Pancreas (tissue), 10 donors: ENCODE results near the gene LDAH. TPM values are rescaled to one million over a fixed set of nuclear protein-coding genes. Genes with fewer than 3 reads are reported as not detected.

ENCODE experiments used
- ATAC-seq, 4 donors: fragments of 200-7000 bp; cut with Tn5 transposase; one replicate each; pipeline versions ENCODE4 v1.8.0 to v1.9.1; 2020; ENCODE audit warnings: mild to moderate bottlenecking in 4 of 4, moderate library complexity in 4 of 4
- DNase-seq, 6 donors: peaks; one replicate each; pipeline ENCODE4 v3.0.0-alpha.2; 2020
- FAIRE-seq: peaks from 2 replicates; lab custom pipeline; 2012; peaks lifted over from hg19 to GRCh38; lab: Jason Lieb, UNC
- H3K27ac ChIP-seq, 4 donors: fragments of 200-600 bp; sonication (generic); 1 replicate in 3 of 4; 2 replicates in 1 of 4; pipeline versions ENCODE4 v1.5.0 to v1.8.0; 2020
- H3K27me3 ChIP-seq, 4 donors: fragments of 200-600 bp; one replicate each; pipeline ENCODE4 v1.8.0; 2021
- H3K36me3 ChIP-seq, 3 donors: fragments of 200-600 bp; sonication (generic) in 1 of 3; one replicate each; pipeline versions ENCODE4 v1.5.0 to v1.8.0; 2020 to 2021
- H3K4me1 ChIP-seq, 3 donors: fragments of 200-600 bp; one replicate each; pipeline ENCODE4 v1.8.0; 2021
- H3K4me3 ChIP-seq, 4 donors: fragments of 200-600 bp; sonication (generic) in 2 of 4; one replicate each; pipeline versions ENCODE4 v1.5.0 to v1.8.0; 2020 to 2021
- H3K9me3 ChIP-seq, 4 donors: fragments of 200-600 bp; one replicate each; pipeline ENCODE4 v1.8.0; 2021
- CTCF ChIP-seq, 4 donors: fragments of 200-600 bp; sonication (generic) in 3 of 4; IDR thresholded peaks; one replicate each; pipeline versions ENCODE4 v1.5.0 to v1.8.0; 2021; ENCODE audit warnings: antibody characterized with exemption in 4 of 4
- WGBS, 2 donors: extraction: QIAGEN DNeasy Blood & Tissue Kit; methylation state at CpG; one replicate each; pipeline ENCODE4 v1.1.7; 2013; 5-methylcytosine and 5-hydroxymethylcytosine counted together
- intact Hi-C, 3 donors: fragments of 100-400 bp; cut with DNase I; formaldehyde crosslinking; loops; one replicate each; pipeline versions ENCODE4 v1.11.1 to v1.14.2; 2022
- polyA plus RNA-seq, 2 donors: library from polyadenylated mRNA; stranded (reverse); fragments of 200-250 nt; gene quantifications; one replicate each; pipeline ENCODE4 v1.2.3, GENCODE V29; 2013
- total RNA-seq, 6 donors: library from RNA; stranded (reverse); fragmentation: NEBNext Ultra II Directional in 4 of 6; extraction: Animal tissue kit (Norgen Biotek cat#: 25700) in 4 of 6; gene quantifications; one replicate each; pipeline versions ENCODE4 v1.2.1 to v1.2.4, GENCODE V29; 2021 to 2023
- donor health status: healthy with polysubstance abuse.
- donor health status: DM: no; HTN: no; CAD: no; lungs with moderate emphysema.
- donor health status: DM: no; HTN: no; CAD: no.
- donor health status: control.
- donor health status: control.
- donor health status: Bipolar disorder and iron deficiency.
- donor health status: DM: yes; HTN: yes; CAD: no.
- donor health status: DM: no; HTN: no; CAD: no.
- donor health status: DM: no; HTN: no; CAD: no.
- donor health status: DM: yes; HTN: yes; CAD: no.

LDAH gene
- total and polyA plus RNA-seq, 8 donors: 2.5 to 9.1 (median 5.4) TPM

GRCh38 chr2:20691076-20691734 lies 131.7 kb downstream of the LDAH start:
- intact Hi-C loops: no loop called here
- DNase-seq (no peak), FAIRE-seq (no peak), ATAC-seq (no peak)
- H3K9me3 ChIP-seq: no peaks in the 10 kb centered on the region
- H3K4me1 ChIP-seq: no peaks in the 10 kb centered on the region
- H3K4me3 ChIP-seq: no peak overlapping the region
- WGBS, 2 donors: 88 to 93% methylated on average over 6 of the region's 6 CpGs
- no peaks in the 10 kb centered on the region for H3K27me3 ChIP-seq
- no peak for TF ChIP-seq CTCF (IDR thresholded peaks at IDR 0.05)
- peaks cover 0 to 5% (median 0%) of the 10 kb centered on the region in 3 donors for H3K36me3 ChIP-seq
- no peak overlapping the region for H3K27ac ChIP-seq

DNA sequence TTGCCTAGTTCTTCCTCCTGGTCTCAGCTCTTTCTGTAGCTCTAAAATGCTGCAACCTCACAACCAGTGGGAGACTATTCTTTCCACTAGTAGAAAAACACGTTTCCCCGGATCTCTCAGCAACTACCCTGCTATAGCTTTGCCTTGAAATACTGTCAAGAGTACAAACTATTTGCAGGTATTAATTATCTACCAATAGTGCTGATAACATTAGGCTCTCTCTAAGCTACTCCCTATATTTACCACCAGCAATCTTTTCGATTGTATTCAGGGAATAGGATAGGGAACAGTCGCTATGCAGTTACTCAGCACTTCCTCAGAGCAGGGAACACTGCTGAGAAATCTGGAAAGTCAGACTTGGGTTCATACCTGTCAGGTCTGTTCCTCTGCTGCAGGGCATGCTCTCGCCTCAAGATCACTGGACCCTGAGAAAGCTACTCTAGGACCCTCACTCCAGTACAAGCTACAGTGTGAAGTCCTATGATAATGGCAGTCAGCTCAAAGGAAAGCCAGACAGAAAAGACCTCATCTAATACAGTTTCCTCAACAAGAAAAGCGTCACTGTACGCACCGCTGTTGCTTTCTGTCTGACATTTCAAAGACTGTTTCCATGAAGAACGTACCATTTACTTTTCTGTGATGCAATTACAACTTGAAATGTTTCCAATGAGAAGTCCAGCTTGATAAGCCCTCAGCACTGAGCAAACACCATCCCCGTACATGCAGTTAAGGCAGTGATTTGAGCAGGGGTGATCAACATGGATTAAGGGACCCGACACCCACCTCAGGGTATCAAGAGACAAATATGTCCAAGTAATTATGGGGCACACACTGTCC lies 133.3 kb downstream of the LDAH start:
- intact Hi-C loops: no loop called here
- peak in 3 of 4 donors; percentile 64 to 73 (median 70) for ATAC-seq

DNA sequence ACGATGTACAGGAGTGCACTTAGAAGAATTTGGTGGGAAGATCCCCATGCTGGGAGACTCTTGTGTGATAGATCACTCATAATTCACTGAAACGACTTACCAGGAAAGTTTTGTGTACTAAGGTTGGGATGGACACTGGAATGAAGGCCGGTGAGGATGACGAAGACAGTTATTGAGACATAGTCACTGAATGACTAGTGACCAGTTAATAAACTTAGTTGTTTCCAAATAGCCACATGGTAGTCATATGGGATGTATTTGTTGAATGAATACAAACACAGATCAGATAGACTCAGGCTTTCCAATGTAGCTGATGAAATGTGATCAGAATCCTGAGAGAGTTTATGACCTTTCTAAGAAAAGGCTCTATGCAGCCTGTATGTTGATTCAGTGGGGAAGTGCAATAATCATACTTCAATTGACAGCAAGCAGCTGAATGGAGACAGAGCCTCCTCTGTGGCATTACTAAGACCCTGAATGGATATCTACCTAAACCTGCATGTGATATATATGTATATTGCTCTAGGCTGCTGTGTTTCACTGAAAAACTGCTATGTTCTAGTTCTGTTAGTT lies 135.6 kb downstream of the LDAH start:
- FAIRE-seq (no peak), DNase-seq (no peak), ATAC-seq (no peak)
- no peaks in the 10 kb centered on the region for H3K27me3 ChIP-seq
- intact Hi-C loops: no loop called here
- no peaks in the 10 kb centered on the region for H3K4me1 ChIP-seq
- H3K9me3 ChIP-seq: no peaks in the 10 kb centered on the region
- no peak overlapping the region for H3K27ac ChIP-seq
- H3K36me3 ChIP-seq: peaks cover 0 to 5% (median 0%) of the 10 kb centered on the region in 3 donors
- 91 to 95% methylated on average over 4 of the region's 4 CpGs for WGBS, 2 donors
- TF ChIP-seq CTCF (IDR thresholded peaks at IDR 0.05): no peak
- no peak overlapping the region for H3K4me3 ChIP-seq

More for the DNA sequence above, 133.3 kb downstream of the LDAH start:
- H3K36me3 ChIP-seq: peaks cover 0 to 5% (median 0%) of the 10 kb centered on the region in 3 donors
- no peak overlapping the region for H3K4me3 ChIP-seq
- H3K9me3 ChIP-seq: no peaks in the 10 kb centered on the region
- H3K27ac ChIP-seq: peak overlapping the region in 1 of 4 donors; percentile 3
- DNase-seq (no peak), FAIRE-seq (no peak)
- 43 to 47% methylated on average over 11 of the region's 11 CpGs for WGBS, 2 donors
- TF ChIP-seq CTCF (IDR thresholded peaks at IDR 0.05): no peak
- no peaks in the 10 kb centered on the region for H3K27me3 ChIP-seq
- H3K4me1 ChIP-seq: no peaks in the 10 kb centered on the region

DNA sequence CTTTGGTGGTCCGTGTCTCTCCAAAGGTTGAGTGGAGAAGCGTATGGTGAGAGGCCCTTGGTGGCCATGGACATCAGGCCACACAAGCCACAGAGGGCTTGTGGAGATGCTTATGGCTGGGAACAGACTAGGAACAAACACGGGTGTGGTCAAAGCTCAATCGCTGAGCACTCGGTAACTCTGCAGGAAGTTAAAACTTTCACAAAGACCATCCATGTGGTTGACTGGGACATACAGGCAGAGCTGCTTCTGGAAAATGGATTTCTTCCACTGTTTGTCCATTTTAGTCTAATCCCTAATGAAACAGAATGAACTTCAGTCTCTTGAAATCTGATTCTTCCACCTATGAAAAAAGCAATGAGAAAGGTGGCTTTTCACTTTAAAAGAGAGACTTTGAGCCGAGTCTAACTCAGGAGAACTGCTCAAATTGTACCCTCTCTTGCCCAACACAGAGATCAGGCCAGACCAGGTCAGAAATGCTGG lies 138.3 kb downstream of the LDAH start:
- ATAC-seq: no peak
- TF ChIP-seq CTCF (IDR thresholded peaks at IDR 0.05): no peak
- Histone ChIP-seq H3K4me3 (no peak overlapping the region), H3K27me3 (no peaks in the 10 kb centered on the region), H3K9me3 (no peaks in the 10 kb centered on the region), H3K36me3 (peaks cover 0 to 5% (median 0%) of the 10 kb centered on the region in 3 donors), H3K4me1 (no peaks in the 10 kb centered on the region), H3K27ac (no peak overlapping the region)
- no peak for DNase-seq
- no peak for FAIRE-seq
- intact Hi-C loops: no loop called here
- 83 to 90% methylated on average over 6 of the region's 6 CpGs for WGBS, 2 donors
